ENCODE data around the gene GSDMA.

GSDMA gene

GRCh38 chr17:39962642-39963220, at the start of gene GSDMA:
Gene GSDMA (plus strand): TSS chr17:39963004. CDS start chr17:39965688, 2,684 bp downstream.
- H3K36me3 Mint-ChIP-seq (ENCODE audit: low read depth) = no peaks in the 10 kb centered on the region
- peaks cover 23% of the 10 kb centered on the region for H3K4me1 Mint-ChIP-seq (ENCODE audit: low read depth)
- peaks cover 13% of the 10 kb centered on the region for H3K27me3 Mint-ChIP-seq (ENCODE audit: low read depth)
- peak within 1 kb of the TSS; percentile 75 for H3K27ac Mint-ChIP-seq
- H3K9me3 Mint-ChIP-seq = no peaks in the 10 kb centered on the region
- H3K4me3 Mint-ChIP-seq = peak within 1 kb of the TSS; percentile 28
- DNase-seq (ENCODE audit: low spot score) = no peak

GRCh38 chr17:39913989-39914388, 48.8 kb upstream of the GSDMA start:
- Mint-ChIP-seq H3K36me3 (ENCODE audit: low read depth) (peaks cover 68% of the 10 kb centered on the region), H3K9me3 (no peaks in the 10 kb centered on the region), H3K27ac (peak overlapping the region; percentile 46), H3K4me3 (no peak overlapping the region), H3K27me3 (ENCODE audit: low read depth) (no peaks in the 10 kb centered on the region), H3K4me1 (ENCODE audit: low read depth) (peaks cover 20% of the 10 kb centered on the region)
- DNase-seq (ENCODE audit: low spot score) = no peak

- no peak overlapping the region for H3K4me3 Mint-ChIP-seq
- peaks cover 66% of the 10 kb centered on the region for H3K36me3 Mint-ChIP-seq (ENCODE audit: low read depth)
- no peak for DNase-seq (ENCODE audit: low spot score)
- no peaks in the 10 kb centered on the region for H3K9me3 Mint-ChIP-seq
- no peaks in the 10 kb centered on the region for H3K27me3 Mint-ChIP-seq (ENCODE audit: low read depth)
- H3K4me1 Mint-ChIP-seq (ENCODE audit: low read depth) = peaks cover 31% of the 10 kb centered on the region
- H3K27ac Mint-ChIP-seq = no peak overlapping the region
Observed at GRCh38 chr17:39915559-39915958, 47.2 kb upstream of the GSDMA start.

GRCh38 chr17:39916918-39917317, 45.9 kb upstream of the GSDMA start:
- Mint-ChIP-seq H3K4me1 (ENCODE audit: low read depth) (peaks cover 43% of the 10 kb centered on the region), H3K36me3 (ENCODE audit: low read depth) (peaks cover 70% of the 10 kb centered on the region), H3K4me3 (no peak overlapping the region), H3K27ac (no peak overlapping the region), H3K27me3 (ENCODE audit: low read depth) (no peaks in the 10 kb centered on the region), H3K9me3 (no peaks in the 10 kb centered on the region)
- no peak for DNase-seq (ENCODE audit: low spot score)

GRCh38 chr17:39919087-39919683, 43.6 kb upstream of the GSDMA start:
- Mint-ChIP-seq H3K36me3 (ENCODE audit: low read depth) (peaks cover 73% of the 10 kb centered on the region), H3K4me1 (ENCODE audit: low read depth) (peaks cover 60% of the 10 kb centered on the region), H3K27ac (peak overlapping the region; percentile 50), H3K27me3 (ENCODE audit: low read depth) (no peaks in the 10 kb centered on the region), H3K4me3 (no peak overlapping the region), H3K9me3 (no peaks in the 10 kb centered on the region)
- no peak for DNase-seq (ENCODE audit: low spot score)

GRCh38 chr17:39920218-39921210, 42.3 kb upstream of the GSDMA start:
- DNase-seq (ENCODE audit: low spot score) = peak; percentile 42
- H3K27ac Mint-ChIP-seq = peak overlapping the region; percentile 86
- H3K27me3 Mint-ChIP-seq (ENCODE audit: low read depth) = no peaks in the 10 kb centered on the region
- no peaks in the 10 kb centered on the region for H3K9me3 Mint-ChIP-seq
- peaks cover 74% of the 10 kb centered on the region for H3K4me1 Mint-ChIP-seq (ENCODE audit: low read depth)
- peak overlapping the region; percentile 64 for H3K4me3 Mint-ChIP-seq
- peaks cover 79% of the 10 kb centered on the region for H3K36me3 Mint-ChIP-seq (ENCODE audit: low read depth)

- Mint-ChIP-seq H3K27ac (peak overlapping the region; percentile 86), H3K27me3 (ENCODE audit: low read depth) (no peaks in the 10 kb centered on the region), H3K4me1 (ENCODE audit: low read depth) (peaks cover 79% of the 10 kb centered on the region), H3K9me3 (no peaks in the 10 kb centered on the region), H3K36me3 (ENCODE audit: low read depth) (peaks cover 75% of the 10 kb centered on the region), H3K4me3 (peak overlapping the region; percentile 64)
- no peak for DNase-seq (ENCODE audit: low spot score)
Observed at GRCh38 chr17:39921323-39921722, 41.5 kb upstream of the GSDMA start.

GRCh38 chr17:39922006-39922405, 40.8 kb upstream of the GSDMA start:
- Mint-ChIP-seq H3K36me3 (ENCODE audit: low read depth) (peaks cover 69% of the 10 kb centered on the region), H3K27ac (peak overlapping the region; percentile 86), H3K9me3 (no peaks in the 10 kb centered on the region), H3K4me1 (ENCODE audit: low read depth) (peaks cover 77% of the 10 kb centered on the region), H3K27me3 (ENCODE audit: low read depth) (no peaks in the 10 kb centered on the region), H3K4me3 (peak overlapping the region; percentile 64)
- DNase-seq (ENCODE audit: low spot score) = no peak

GRCh38 chr17:39923230-39923629, 39.6 kb upstream of the GSDMA start:
- no peak for DNase-seq (ENCODE audit: low spot score)
- Mint-ChIP-seq H3K36me3 (ENCODE audit: low read depth) (peaks cover 62% of the 10 kb centered on the region), H3K9me3 (no peaks in the 10 kb centered on the region), H3K27me3 (ENCODE audit: low read depth) (no peaks in the 10 kb centered on the region), H3K27ac (peak overlapping the region; percentile 65), H3K4me3 (peak overlapping the region; percentile 64), H3K4me1 (ENCODE audit: low read depth) (peaks cover 73% of the 10 kb centered on the region)

- no peak for DNase-seq (ENCODE audit: low spot score)
- Mint-ChIP-seq H3K27ac (peak overlapping the region; percentile 67), H3K4me3 (peak overlapping the region; percentile 92), H3K27me3 (ENCODE audit: low read depth) (no peaks in the 10 kb centered on the region), H3K4me1 (ENCODE audit: low read depth) (peaks cover 69% of the 10 kb centered on the region), H3K9me3 (no peaks in the 10 kb centered on the region), H3K36me3 (ENCODE audit: low read depth) (peaks cover 56% of the 10 kb centered on the region)
Observed at GRCh38 chr17:39923836-39924690, 38.7 kb upstream of the GSDMA start.

- DNase-seq (ENCODE audit: low spot score) = no peak
- no peaks in the 10 kb centered on the region for H3K9me3 Mint-ChIP-seq
- peak overlapping the region; percentile 92 for H3K4me3 Mint-ChIP-seq
- H3K36me3 Mint-ChIP-seq (ENCODE audit: low read depth) = peaks cover 51% of the 10 kb centered on the region
- no peaks in the 10 kb centered on the region for H3K27me3 Mint-ChIP-seq (ENCODE audit: low read depth)
- H3K4me1 Mint-ChIP-seq (ENCODE audit: low read depth) = peaks cover 65% of the 10 kb centered on the region
- H3K27ac Mint-ChIP-seq = peak overlapping the region; percentile 67
Observed at GRCh38 chr17:39924691-39925055, 38.1 kb upstream of the GSDMA start.

GRCh38 chr17:39925282-39926134, 37.3 kb upstream of the GSDMA start:
- Mint-ChIP-seq H3K4me3 (peak overlapping the region; percentile 92), H3K27ac (peak overlapping the region; percentile 89), H3K4me1 (ENCODE audit: low read depth) (peaks cover 58% of the 10 kb centered on the region), H3K27me3 (ENCODE audit: low read depth) (no peaks in the 10 kb centered on the region), H3K36me3 (ENCODE audit: low read depth) (peaks cover 45% of the 10 kb centered on the region), H3K9me3 (no peaks in the 10 kb centered on the region)
- DNase-seq (ENCODE audit: low spot score) = no peak
